GM12891 (cell line): ENCODE data around the gene ADCY5.

Experiments
- DNase-seq: peaks from one replicate; pipeline ENCODE4 v3.0.0; 2011; ENCODE audit warnings: low spot score; ENCODE audit not compliant: insufficient read length
- FAIRE-seq: peaks from 2 replicates; lab custom pipeline; 2011; peaks lifted over from hg19 to GRCh38; lab: Jason Lieb, UNC
- PAX5 ChIP-seq: IDR thresholded peaks from 2 replicates; pipeline ENCODE4 v1.6.1; 2011; ENCODE audit warnings: low read length, moderate library complexity, mild to moderate bottlenecking; ENCODE audit not compliant: insufficient read depth, severe bottlenecking
- POLR2A ChIP-seq: IDR thresholded peaks from 2 replicates; pipeline ENCODE4 v1.6.1; 2011; ENCODE audit warnings: low read depth, low read length, control low read depth
- POLR2AphosphoS5 ChIP-seq: IDR thresholded peaks from 2 replicates; pipeline ENCODE4 v1.6.1; 2011; ENCODE audit warnings: low read depth, low read length, control low read depth
- POU2F2 ChIP-seq: IDR thresholded peaks from 2 replicates; pipeline ENCODE4 v1.6.1; 2011; ENCODE audit warnings: low read depth, mild to moderate bottlenecking, control low read depth, low read length, moderate library complexity
- SPI1 ChIP-seq: IDR thresholded peaks from 2 replicates; pipeline ENCODE4 v1.6.1; 2011; ENCODE audit warnings: low read depth, low read length, control low read depth
- TAF1 ChIP-seq: IDR thresholded peaks from 2 replicates; pipeline ENCODE4 v1.6.1; 2011; ENCODE audit warnings: low read depth, low read length, control low read depth

The ADCY5 gene

GRCh38 chr3:123281406-123281805 lies 167.5 kb downstream of the ADCY5 start:
- no peak for TF ChIP-seq SPI1
- TF ChIP-seq POU2F2, result no peak
- no peak for TF ChIP-seq POLR2AphosphoS5
- no peak for TF ChIP-seq PAX5
- TF ChIP-seq POLR2A, result no peak
- no peak for TF ChIP-seq TAF1
- no peak for DNase-seq
- no peak for FAIRE-seq

- FAIRE-seq (no peak), DNase-seq (no peak)
- TF ChIP-seq TAF1, result no peak
Measured at GRCh38 chr3:123279121-123279520, 169.8 kb downstream of the ADCY5 start.

GRCh38 chr3:123278446-123278845 lies 170.4 kb downstream of the ADCY5 start:
- no peak for TF ChIP-seq TAF1
- no peak for TF ChIP-seq SPI1
- no peak for TF ChIP-seq PAX5
- TF ChIP-seq POLR2A, result no peak
- TF ChIP-seq POU2F2, result no peak
- TF ChIP-seq POLR2AphosphoS5, result no peak
- no peak for DNase-seq
- no peak for FAIRE-seq

- TF ChIP-seq POLR2AphosphoS5, result no peak
- no peak for TF ChIP-seq POU2F2
- TF ChIP-seq POLR2A, result no peak
- TF ChIP-seq TAF1, result no peak
- TF ChIP-seq SPI1, result no peak
- no peak for TF ChIP-seq PAX5
- FAIRE-seq (no peak), DNase-seq (no peak)
Measured at GRCh38 chr3:123277106-123277505, 171.8 kb downstream of the ADCY5 start.

GRCh38 chr3:123276346-123277006 lies 172.4 kb downstream of the ADCY5 start:
- FAIRE-seq (no peak), DNase-seq (no peak)
- TF ChIP-seq POLR2A (no peak), POU2F2 (no peak), PAX5 (no peak), POLR2AphosphoS5 (no peak), TAF1 (no peak), SPI1 (no peak)

- DNase-seq (no peak), FAIRE-seq (no peak)
- TF ChIP-seq PAX5 (no peak), POLR2AphosphoS5 (no peak), SPI1 (no peak), TAF1 (no peak), POU2F2 (no peak), POLR2A (no peak)
Measured at GRCh38 chr3:123275691-123276090, 173.2 kb downstream of the ADCY5 start.

GRCh38 chr3:123272547-123272946 lies 176.3 kb downstream of the ADCY5 start:
- TF ChIP-seq POU2F2, result no peak
- TF ChIP-seq TAF1, result no peak
- no peak for TF ChIP-seq POLR2A
- no peak for TF ChIP-seq POLR2AphosphoS5
- no peak for TF ChIP-seq PAX5
- TF ChIP-seq SPI1, result no peak
- FAIRE-seq (no peak), DNase-seq (no peak)

- TF ChIP-seq POLR2AphosphoS5 (no peak), POLR2A (no peak), TAF1 (no peak), PAX5 (no peak), POU2F2 (no peak), SPI1 (no peak)
- no peak for FAIRE-seq
- DNase-seq, result no peak
Measured at GRCh38 chr3:123271466-123272159, 177.3 kb downstream of the ADCY5 start.

GRCh38 chr3:123270818-123271217 lies 178.1 kb downstream of the ADCY5 start:
- TF ChIP-seq POLR2A (no peak), POLR2AphosphoS5 (no peak), TAF1 (no peak), PAX5 (no peak), SPI1 (no peak), POU2F2 (no peak)
- FAIRE-seq (no peak), DNase-seq (no peak)
